Nucleus accumbens (tissue), 56 donors: ENCODE measurements around the gene TRIM40.

ENCODE experiments used
- DNase-seq, 56 donors: peaks; one replicate each; lab custom pipeline; 2025; lab: John Stamatoyannopoulos, UW

Gene TRIM40

GRCh38 chr6:30135757-30136156 lies at the start of gene TRIM40:
Gene TRIM40, plus strand, starts transcription at chr6:30136140. Its CDS starts 897 bp downstream, at chr6:30137037.
- no peak for DNase-seq

- DNase-seq: no peak
These were observed 48.1 kb upstream of the TRIM40 start for GRCh38 chr6:30087876-30088275.

GRCh38 chr6:30091577-30092381 lies 44.2 kb upstream of the TRIM40 start:
- DNase-seq: no peak

- DNase-seq: no peak
These were observed 42.9 kb upstream of the TRIM40 start for GRCh38 chr6:30092852-30093543.

- no peak for DNase-seq
These were observed 41.8 kb upstream of the TRIM40 start for GRCh38 chr6:30093951-30094661.

GRCh38 chr6:30096829-30097228 lies 39.1 kb upstream of the TRIM40 start:
- DNase-seq: no peak

- DNase-seq: no peak
These were observed 37.8 kb upstream of the TRIM40 start for GRCh38 chr6:30097902-30098768.

GRCh38 chr6:30100154-30100553 lies 35.8 kb upstream of the TRIM40 start:
- no peak for DNase-seq

GRCh38 chr6:30100585-30101443 lies 35.1 kb upstream of the TRIM40 start:
- peak in 1 of 56 donors; percentile 2 for DNase-seq

GRCh38 chr6:30101444-30102413 lies 34.2 kb upstream of the TRIM40 start:
- peak in 54 of 56 donors; percentile 14 to 91 (median 63) for DNase-seq

GRCh38 chr6:30102414-30102969 lies 33.4 kb upstream of the TRIM40 start:
- DNase-seq: peak in 4 of 56 donors; percentile 1 to 40 (median 19)

GRCh38 chr6:30102970-30103871 lies 32.7 kb upstream of the TRIM40 start:
- DNase-seq: peak in 52 of 56 donors; percentile 7 to 89 (median 62)

GRCh38 chr6:30103872-30104179 lies 32.1 kb upstream of the TRIM40 start:
- no peak for DNase-seq

GRCh38 chr6:30104661-30105060 lies 31.3 kb upstream of the TRIM40 start:
- no peak for DNase-seq

- no peak for DNase-seq
These were observed 24.6 kb upstream of the TRIM40 start for GRCh38 chr6:30111266-30111856.

- no peak for DNase-seq
These were observed 23.4 kb upstream of the TRIM40 start for GRCh38 chr6:30112402-30112994.
